ENCODE measurements around the gene SLC45A1.

SLC45A1 gene

GRCh38 chr1:8361198-8361849 is 43.4 kb downstream of the SLC45A1 start:
- ChIA-PET CTCF (interaction anchor here (1.2 to 13.2 kb wide), 2 partner anchors 12 to 346 kb away, joined by 4 to 122 read pairs; no protein-coding TSS in a partner anchor), POLR2A (no interaction called here)
- H3K4me3 ChIP-seq (ENCODE audit: low read depth, low read length) = no peak overlapping the region
- no peak for DNase-seq (ENCODE audit: low read depth, low spot score)
- no peak for TF ChIP-seq CTCF (IDR thresholded peaks at IDR 0.05; ENCODE audit: insufficient read depth, low read length, missing control alignments)

- no peak for DNase-seq (ENCODE audit: low read depth, low spot score)
- ChIA-PET CTCF (interaction anchor here (1.2 to 13.2 kb wide), 2 partner anchors 13 to 347 kb away, joined by 4 to 122 read pairs; no protein-coding TSS in a partner anchor), POLR2A (no interaction called here)
- TF ChIP-seq CTCF (IDR thresholded peaks at IDR 0.05; ENCODE audit: insufficient read depth, low read length, missing control alignments) = no peak
- no peak overlapping the region for H3K4me3 ChIP-seq (ENCODE audit: low read depth, low read length)
These were observed 44.8 kb downstream of the SLC45A1 start for GRCh38 chr1:8362701-8363101.

- POLR2A ChIA-PET = no interaction called here
- no peak overlapping the region for H3K4me3 ChIP-seq (ENCODE audit: low read depth, low read length)
- no peak for DNase-seq (ENCODE audit: low read depth, low spot score)
- CTCF ChIA-PET = interaction anchor here (1.1 to 13.2 kb wide), 3 partner anchors 8 to 17 kb away, joined by 3 to 122 read pairs (median 4); no protein-coding TSS in a partner anchor
- no peak for TF ChIP-seq CTCF (IDR thresholded peaks at IDR 0.05; ENCODE audit: insufficient read depth, low read length, missing control alignments)
These were observed 45.4 kb downstream of the SLC45A1 start for GRCh38 chr1:8363186-8363766.

- no peak for DNase-seq (ENCODE audit: low read depth, low spot score)
- CTCF ChIA-PET = interaction anchor here (0.9 to 13.2 kb wide), 4 partner anchors 9 to 46 kb away, joined by 3 to 122 read pairs (median 4); no protein-coding TSS in a partner anchor
- TF ChIP-seq CTCF (IDR thresholded peaks at IDR 0.05; ENCODE audit: insufficient read depth, low read length, missing control alignments) = no peak
- H3K4me3 ChIP-seq (ENCODE audit: low read depth, low read length) = no peak overlapping the region
- POLR2A ChIA-PET = no interaction called here
These were observed 45.9 kb downstream of the SLC45A1 start for GRCh38 chr1:8363767-8364301.

- no peak overlapping the region for H3K4me3 ChIP-seq (ENCODE audit: low read depth, low read length)
- TF ChIP-seq CTCF (IDR thresholded peaks at IDR 0.05; ENCODE audit: insufficient read depth, low read length, missing control alignments) = no peak
- ChIA-PET POLR2A (no interaction called here), CTCF (interaction anchor here (0.9 to 13.2 kb wide), 2 partner anchors 16 to 45 kb away, joined by 3 to 122 read pairs; no protein-coding TSS in a partner anchor)
- no peak for DNase-seq (ENCODE audit: low read depth, low spot score)
These were observed 46.9 kb downstream of the SLC45A1 start for GRCh38 chr1:8364528-8365442.

All from AG04449 (cell line).